H54 (cell line): ENCODE data around the gene SMYD3.
"Not testable (repeated sequence)": the region's sequence is repeated elsewhere in the genome, so short reads cannot be mapped to it uniquely, and the experiment has no call there.

Experiments used
- DNase-seq: peaks from one replicate; pipeline ENCODE4 v3.0.0; 2011; ENCODE audit warnings: low spot score, mixed read lengths; ENCODE audit not compliant: insufficient read length
- FAIRE-seq: peaks from 3 replicates; lab custom pipeline; 2011; peaks lifted over from hg19 to GRCh38; lab: Jason Lieb, UNC
- POLR2A ChIP-seq: IDR thresholded peaks from 2 replicates; pipeline ENCODE4 v1.6.1; 2011; ENCODE audit warnings: low read depth, mild to moderate bottlenecking, low read length

Gene SMYD3

DNA sequence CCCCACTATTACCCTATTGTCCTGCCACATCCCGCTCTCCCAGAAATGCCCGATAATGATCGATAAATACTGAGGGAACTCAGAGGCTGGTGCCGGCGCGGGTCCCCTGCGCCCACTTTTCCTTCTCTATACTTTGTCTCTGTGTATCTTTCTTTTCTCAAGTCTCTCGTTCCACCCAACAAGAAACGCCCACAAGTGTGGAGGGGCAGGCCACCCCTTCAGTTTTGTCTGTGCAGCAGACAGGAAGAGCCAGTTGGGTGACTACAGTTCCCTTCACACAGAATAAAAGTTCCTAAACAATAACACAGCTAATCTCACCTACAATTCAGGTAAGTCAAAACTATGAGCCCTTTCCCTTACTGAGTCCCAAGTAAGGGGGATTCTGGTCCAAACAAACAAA lies 423.7 kb downstream of the SMYD3 start:
- FAIRE-seq = no peak
- no peak for TF ChIP-seq POLR2A

DNA sequence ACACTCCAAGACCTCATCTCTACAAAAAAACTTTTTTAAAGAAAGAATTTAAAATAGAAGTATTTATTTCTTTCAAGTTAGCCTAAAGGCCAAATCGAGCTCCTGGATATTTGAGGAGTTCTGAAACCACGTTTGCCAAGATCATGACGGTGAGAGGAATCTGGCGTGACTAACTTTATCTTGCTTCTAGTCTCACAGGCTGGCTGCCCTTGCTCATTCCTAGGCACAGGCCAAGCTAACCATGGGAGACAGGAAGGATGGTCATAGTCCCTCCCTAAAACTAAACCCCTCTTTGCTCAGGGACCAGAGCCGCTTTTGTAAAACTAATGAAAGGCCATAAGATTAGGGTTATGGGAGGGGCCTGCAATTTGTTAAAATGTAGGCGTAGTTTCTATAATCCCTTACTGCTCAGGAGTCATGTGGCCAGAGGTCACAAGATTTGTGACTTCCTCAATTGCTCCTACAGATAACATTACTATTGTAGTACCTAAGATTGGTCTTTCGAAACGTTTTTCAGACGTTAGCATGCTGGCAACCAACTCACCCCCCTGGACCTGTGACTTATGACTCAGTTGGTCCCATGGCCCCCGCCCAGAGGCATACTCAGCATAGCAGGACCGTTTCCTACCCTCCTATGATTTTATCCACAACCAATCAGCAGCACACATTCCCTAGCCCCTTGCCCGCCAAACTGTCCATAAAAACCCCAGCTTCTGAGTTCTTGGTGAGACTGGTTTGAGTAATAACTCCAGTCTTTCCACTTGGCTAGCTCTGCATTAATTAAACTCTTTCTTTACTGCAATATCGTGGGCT lies 425.0 kb downstream of the SMYD3 start:
- FAIRE-seq (no peak), DNase-seq (no peak)
- TF ChIP-seq POLR2A = no peak

More for the DNA sequence above, 423.7 kb downstream of the SMYD3 start:
- DNase-seq = no peak

DNA sequence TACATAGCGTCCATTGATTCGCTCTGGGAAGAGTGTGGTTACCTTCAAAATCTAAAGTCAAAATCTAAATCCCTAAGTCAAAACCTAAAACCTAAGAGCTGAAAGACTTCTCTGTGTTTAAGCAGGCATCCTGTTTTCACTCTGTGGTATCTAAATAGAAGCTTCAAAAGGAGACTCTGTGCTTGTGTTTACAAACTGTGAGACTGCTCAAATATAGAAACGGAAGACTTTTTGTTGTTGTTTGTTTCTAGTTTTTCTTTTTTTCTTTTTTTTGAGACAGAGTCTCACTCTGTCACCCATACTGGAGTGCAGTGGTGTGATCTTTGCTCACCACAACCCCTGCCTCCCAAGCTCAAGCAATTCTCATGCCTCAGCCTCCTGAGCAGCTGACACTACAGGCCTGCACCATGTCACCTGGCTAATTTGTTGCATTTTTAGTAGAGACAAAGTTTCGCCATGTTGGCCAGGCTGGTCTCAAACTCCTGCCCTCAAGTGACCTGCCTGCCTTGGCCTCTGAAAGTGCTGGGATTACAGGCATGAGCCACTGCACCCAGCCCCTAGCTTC lies 425.9 kb downstream of the SMYD3 start:
- no peak for TF ChIP-seq POLR2A
- FAIRE-seq = no peak
- no peak for DNase-seq

DNA sequence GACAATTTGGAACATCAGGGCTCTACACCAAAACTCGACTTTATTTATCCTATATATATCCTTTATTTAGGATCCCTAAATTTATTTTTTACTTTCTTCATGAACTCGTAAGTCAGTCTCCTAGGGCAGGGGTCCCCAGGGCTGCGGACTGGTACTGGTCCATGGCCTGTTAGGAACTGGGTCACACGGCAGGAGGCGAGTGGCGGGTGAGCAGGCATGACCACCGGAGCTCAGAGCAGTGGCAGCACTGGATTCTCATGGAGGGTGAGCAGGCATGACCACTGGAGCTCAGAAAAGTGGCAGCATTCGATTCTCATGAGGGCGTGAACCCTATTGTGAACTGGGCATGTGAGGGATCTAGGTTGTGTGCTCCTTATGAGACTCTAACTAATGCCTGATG lies 427.0 kb downstream of the SMYD3 start:
- no peak for TF ChIP-seq POLR2A
- FAIRE-seq = no peak
- DNase-seq = no peak

DNA sequence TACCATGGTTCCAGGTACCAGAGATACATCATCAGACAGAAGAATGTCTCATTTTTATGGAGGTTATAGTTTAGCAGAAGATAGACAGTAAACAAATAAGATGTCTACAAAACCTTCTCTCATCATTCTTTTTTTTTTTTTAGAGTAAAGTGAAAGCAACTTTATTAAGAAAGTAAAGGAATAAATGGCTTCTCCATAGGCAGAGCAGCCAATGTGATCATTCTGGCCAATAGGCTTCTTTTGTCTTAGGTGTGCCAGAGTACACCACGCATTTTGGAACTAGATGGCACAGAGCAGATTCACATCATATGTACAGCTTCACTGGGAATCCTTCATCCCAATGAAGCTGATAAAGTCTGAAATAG lies 428.2 kb downstream of the SMYD3 start:
- no peak for DNase-seq
- no peak for FAIRE-seq
- no peak for TF ChIP-seq POLR2A

DNA sequence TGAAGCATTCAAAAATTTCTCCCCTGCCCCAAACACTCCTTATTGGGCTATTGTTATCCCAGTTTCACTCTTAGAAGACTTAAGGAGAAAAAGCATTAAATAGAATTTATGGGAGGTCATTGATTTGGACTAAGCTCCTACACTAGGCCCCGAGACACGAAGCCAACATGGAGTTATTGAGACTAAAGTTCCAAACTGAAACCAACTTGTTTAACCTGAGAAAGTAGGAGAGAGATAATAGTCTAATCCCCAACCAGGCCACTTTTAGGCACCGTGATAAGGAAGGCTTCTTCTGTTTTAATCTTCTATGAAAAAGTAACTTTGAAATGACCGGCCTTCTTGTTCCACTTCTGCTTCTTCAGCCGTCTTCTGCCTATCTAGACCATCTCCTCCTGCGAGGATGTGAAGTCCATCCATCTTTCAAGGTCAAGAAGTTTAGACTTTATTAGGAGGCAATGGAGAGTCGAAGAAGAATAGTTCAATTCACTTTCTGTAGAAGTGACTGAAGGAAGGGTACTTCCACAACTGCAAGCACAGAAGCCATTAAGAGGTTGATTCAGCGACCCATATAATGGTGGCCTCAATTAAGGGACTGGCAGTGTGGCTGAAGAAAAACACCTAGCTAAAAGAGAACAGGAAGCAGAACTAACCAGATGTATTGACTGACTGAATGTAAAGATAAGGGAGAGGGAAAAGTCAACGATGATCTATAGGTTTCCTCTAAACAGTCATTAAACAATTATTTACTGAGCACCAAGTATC lies 428.8 kb downstream of the SMYD3 start:
- TF ChIP-seq POLR2A = no peak
- no peak for DNase-seq
- no peak for FAIRE-seq

DNA sequence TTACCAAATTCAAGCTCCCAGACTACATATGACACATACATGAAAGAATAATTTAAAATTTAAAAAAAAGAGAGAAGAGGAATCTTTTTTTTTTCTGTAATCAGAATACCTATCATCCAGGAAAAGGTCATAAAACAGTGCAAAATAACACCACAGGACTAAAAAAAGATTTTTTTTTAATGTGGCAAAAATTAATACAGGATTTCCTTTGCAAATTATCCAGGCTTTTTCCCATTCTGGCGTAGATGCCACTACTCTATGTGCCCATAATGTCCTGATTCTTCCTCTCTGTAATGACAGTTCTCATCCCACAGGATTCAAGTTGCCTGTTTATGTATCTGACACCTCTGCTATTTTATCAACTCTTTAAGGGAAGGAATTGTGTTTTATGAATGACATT lies 429.6 kb downstream of the SMYD3 start:
- no peak for FAIRE-seq
- DNase-seq = no peak
- no peak for TF ChIP-seq POLR2A

DNA sequence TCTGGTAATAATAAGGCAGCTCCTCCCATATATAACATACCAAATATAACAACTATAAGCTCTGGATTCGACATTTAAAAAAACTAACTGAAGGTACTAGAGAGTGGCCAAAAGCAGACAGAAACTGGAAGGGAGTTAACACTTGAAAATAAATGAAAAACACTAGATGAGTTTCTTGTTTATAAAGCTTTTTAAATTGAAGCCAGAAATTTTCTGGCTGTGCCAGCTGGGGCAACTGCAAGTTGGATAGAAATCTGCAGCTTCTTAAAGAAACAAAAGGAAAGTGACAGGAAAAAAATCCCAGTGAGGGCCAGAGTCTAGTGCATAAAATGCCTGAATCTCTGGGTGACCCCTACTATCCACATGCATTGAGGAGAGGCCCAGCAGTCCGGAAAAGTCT lies 432.7 kb downstream of the SMYD3 start:
- FAIRE-seq (no peak), DNase-seq (no peak)
- TF ChIP-seq POLR2A = no peak

DNA sequence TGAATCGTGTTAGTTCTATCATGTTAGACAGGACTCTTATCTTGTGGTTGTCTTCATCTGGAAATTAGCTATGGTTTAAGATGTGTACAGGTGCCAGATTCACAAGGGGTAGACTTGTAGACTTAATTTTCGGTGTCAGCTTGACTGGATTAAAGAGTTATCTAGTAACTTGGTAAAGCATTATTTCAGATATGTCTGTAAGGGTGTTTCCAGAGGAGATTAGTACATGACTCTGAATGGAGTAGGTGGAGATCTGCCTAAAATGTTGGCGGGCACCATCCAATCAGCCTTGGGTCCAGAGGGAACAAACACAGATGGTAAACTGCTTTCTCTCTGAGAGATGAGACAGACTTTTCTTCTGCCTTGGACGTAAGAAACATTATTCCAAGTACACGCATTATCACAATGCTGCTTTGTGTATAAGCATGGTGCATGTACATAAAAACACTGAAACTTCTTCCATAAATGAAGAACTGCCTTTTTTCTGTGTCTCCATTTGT lies 434.6 kb downstream of the SMYD3 start:
- no peak for FAIRE-seq
- no peak for TF ChIP-seq POLR2A
- DNase-seq = no peak

DNA sequence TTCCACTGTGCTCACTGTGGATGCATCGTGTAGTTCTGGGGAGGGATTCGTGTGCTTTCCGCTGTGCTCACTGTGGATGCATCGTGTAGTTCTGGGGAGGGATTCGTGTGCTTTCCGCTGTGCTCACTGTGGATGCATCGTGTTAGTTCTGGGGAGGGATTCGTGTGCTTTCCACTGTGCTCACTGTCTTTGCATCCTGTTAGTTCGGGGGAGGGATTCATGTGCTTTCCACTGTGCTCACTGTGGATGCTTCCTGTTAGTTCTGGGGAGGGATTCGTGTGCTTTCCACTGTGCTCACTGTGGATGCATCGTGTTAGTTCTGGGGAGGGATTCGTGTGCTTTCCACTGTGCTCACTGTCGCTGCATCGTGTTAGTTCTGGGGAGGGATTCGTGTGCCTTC lies 435.1 kb downstream of the SMYD3 start:
- DNase-seq, FAIRE-seq: not testable (repeated sequence)

DNA sequence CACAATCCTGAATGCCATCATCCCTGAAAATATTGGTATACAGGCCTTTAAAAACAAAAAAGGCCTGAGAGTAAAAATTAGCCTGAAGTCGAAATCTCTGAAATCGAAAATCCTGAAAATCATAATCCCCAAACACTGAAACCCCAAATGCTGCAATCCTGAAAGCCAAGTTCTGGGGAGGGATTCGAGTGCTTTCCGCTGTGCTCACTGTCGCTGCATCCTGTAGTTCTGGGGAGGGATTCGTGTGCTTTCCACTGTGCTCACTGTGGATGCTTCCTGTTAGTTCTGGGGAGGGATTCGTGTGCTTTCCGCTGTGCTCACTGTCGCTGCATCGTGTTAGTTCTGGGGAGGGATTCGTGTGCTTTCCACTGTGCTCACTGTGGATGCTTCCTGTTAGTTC lies 435.5 kb downstream of the SMYD3 start:
- not testable (repeated sequence) for DNase-seq, FAIRE-seq

DNA sequence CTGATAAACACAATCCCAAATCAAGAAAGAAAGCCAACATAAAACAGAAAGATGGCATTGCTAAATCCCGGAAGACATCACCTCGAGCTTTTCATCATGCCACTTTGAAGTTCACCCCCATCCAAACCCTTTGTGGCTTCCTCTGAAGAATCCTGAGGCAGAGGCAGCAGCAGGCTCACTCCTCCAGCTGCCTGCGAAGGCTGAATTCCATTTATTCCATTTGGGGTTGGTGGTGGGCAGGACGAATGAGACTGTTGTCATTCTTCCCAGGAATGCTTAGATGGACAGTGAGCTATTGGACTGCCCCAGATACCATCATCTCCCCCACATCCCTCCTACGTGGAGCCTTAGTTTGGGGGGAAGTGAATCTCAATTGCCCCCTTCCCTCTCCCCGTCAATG lies 437.5 kb downstream of the SMYD3 start:
- DNase-seq (no peak), FAIRE-seq (no peak)
- no peak for TF ChIP-seq POLR2A

DNA sequence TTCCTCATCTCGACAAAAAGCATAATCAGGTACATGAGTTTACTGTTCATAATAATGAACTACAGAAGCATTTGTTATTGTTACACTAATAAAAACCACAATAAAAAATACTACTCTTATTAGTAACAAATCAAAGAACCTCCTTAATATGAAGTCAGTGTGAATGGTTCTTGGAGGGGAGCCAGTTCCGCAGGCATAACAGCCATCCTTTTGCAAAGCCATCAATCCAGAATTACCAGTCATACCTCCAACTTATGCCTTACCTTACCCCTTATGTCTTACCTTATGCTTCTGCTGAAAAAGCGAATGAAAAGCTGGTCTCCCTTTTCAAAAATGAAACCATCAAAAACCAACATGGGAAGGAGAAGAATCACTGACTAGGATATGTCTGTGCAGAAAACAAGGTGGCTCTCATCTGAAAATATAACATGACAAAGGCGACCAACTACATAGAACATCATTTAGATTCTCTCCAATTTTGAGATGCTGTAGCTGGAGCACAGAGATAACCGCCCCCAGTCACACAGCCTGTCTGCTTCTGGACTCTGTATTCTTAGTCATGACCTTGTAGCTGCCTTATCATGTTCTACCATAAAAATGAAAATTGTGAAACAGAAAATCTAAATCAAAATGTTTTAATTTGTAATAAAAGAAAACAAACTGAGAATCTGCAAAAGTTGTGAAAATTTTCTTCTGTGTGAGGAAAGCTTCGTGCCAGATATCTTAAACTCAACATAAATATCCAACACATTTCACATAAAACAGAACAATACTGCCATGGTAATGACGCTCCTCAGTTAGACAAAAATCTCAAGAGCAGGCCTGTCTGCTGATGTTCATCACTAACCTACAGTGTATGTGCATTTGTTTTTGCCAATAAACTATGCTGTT lies 438.2 kb downstream of the SMYD3 start:
- no peak for TF ChIP-seq POLR2A
- FAIRE-seq (no peak), DNase-seq (no peak)

DNA sequence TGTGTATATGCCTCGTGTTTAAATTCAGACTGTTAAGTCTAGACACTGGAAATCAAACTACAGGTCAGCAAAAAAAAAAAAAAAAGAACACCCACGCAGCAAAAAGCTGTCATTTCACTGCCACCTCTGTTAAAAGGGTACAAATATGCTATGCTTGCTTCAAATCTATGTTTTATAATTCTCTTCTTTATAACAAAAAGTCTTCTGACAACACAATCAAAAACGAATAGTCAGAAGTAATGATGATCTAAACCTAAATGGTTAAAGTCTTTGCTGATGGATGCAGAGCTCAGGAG lies 438.9 kb downstream of the SMYD3 start:
- DNase-seq = no peak
- TF ChIP-seq POLR2A = no peak
- no peak for FAIRE-seq
